ENCODE results near the gene NUP155.
"Not testable (repeated sequence)": the region's sequence is repeated elsewhere in the genome, so short reads cannot be mapped to it uniquely, and the experiment has no call there.

NUP155 gene

GRCh38 chr5:37370864-37371726 is at the start of gene NUP155:
TSS of gene NUP155 (minus strand) at chr5:37371106. CDS start at chr5:37370977, 129 bp downstream.
- peak; percentile 85 to 87 for DNase-seq

GRCh38 chr5:37417347-37417746 is 46.4 kb upstream of the NUP155 start:
- DNase-seq = no peak

DNA sequence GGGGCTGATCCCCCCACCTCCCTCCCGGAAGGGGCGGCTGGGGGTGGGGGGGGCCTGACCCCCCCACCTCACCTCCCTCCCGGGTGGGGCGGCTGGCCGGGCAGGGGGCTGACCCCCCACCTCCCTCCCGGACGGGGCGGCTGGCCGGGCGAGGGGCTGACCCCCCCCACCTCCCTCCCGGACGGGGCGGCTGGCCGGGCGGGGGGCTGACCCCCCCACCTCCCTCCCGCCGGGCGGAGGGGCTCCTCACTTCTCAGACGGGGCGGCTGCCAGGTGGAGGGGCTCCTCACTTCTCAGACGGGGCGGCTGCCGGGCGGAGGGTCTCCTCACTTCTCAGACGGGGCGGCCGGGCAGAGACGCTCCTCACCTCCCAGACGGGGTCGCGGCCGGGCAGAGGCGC is 44.5 kb upstream of the NUP155 start:
- not testable (repeated sequence) for DNase-seq

- DNase-seq = no peak
Measured at GRCh38 chr5:37412515-37412914, 41.6 kb upstream of the NUP155 start.

- DNase-seq = no peak
Measured at GRCh38 chr5:37400501-37400900, 29.6 kb upstream of the NUP155 start.

GRCh38 chr5:37396352-37396751 is 25.4 kb upstream of the NUP155 start:
- no peak for DNase-seq

DNA sequence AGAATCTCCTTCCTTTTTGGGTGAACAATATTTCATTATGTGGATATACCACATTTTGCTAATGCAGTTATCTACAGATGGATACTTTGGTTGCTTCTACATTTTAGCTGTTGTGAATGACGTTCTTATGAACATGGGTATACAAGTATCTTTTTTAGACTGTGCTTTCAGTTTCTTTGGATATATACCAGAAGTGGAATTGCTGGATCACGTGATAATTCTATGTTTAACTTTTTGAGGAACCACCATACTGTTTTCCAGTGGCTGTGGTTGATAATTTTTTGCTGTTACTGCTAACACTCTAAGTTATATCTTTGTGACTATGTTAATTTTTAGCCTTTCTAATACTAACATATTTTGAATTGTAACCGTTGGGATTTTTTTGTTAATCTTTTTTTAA is 20.7 kb upstream of the NUP155 start:
- DNase-seq = no peak

DNA sequence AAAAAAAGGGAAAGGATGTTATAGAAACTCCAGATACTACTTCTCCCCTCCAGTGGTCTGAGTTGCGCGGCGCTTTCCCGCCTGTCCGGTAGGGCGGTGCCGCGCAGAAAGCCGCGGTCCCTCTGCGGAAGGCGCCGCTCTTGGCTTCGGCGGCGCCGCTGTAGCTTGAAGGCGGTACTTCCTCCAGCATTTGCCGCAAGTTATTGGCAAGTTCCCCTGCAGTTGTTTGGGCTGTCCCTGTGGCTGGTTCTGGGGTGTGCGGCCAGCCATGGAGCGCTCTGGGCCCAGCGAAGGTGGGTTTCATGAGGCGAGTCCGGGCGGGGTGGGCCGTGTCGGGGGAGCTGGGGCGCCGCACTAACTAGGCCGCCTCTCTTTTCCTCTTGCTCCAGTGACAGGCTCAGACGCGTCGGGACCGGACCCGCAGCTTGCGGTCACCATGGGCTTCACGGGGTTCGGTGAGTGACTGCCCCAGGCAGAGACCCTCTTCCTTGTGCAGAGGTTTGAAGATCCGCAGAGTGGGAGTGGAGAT is 8.3 kb upstream of the NUP155 start, which contains the start of gene WDR70:
WDR70 (plus strand) TSS at position 219 of the 529 bp plus-strand sequence; CDS start at position 269, 50 bp downstream.
- peak; percentile 73 for DNase-seq

DNA sequence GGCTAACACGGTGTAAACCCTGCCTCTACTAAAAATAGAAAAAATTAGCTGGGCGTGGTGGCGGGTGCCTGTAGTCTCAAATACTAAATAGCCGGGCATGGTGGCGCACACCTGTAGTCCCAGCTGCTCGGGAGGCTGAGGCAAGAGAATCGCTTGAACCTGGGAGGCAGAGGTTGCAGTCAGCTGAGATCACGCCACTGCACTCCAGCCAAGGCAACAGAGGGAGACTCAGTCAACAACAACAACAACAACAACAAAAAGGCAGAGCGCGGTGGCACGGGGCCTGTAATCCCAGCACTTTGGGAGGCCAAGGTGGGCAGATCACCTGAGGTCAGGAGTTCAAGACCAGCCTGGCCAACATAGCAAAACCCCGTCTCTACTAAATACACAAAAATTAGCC is 7.2 kb upstream of the NUP155 start:
- not testable (repeated sequence) for DNase-seq

GRCh38 chr5:37375091-37375490 is 4.2 kb upstream of the NUP155 start:
- DNase-seq = no peak

GRCh38 chr5:37370550-37370863 is 399 bp downstream of the NUP155 start:
- no peak for DNase-seq

GRCh38 chr5:37355161-37355560 is 15.7 kb downstream of the NUP155 start:
- no peak for DNase-seq

- DNase-seq = not testable (repeated sequence)
Measured at GRCh38 chr5:37342741-37343140, 28.2 kb downstream of the NUP155 start.

DNA sequence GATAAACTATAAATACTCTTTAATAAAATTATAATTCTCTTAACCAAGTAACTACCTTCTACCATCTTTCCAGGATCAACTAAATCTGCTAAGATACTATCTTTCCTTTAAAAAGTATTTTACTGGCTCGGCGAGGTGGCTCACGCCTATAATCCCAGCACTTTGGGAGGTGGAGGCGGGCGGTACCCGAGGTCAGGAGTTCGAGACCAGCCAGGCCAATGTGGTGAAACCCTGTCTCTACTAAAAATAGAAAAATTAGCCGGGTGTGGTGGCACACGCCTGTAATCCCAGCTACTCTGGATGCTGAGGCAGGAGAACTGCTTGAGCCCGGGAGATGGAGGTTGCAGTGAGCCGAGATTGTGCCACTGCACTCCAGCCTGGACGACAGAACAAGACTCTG is 36.2 kb downstream of the NUP155 start:
- DNase-seq = not testable (repeated sequence)

DNA sequence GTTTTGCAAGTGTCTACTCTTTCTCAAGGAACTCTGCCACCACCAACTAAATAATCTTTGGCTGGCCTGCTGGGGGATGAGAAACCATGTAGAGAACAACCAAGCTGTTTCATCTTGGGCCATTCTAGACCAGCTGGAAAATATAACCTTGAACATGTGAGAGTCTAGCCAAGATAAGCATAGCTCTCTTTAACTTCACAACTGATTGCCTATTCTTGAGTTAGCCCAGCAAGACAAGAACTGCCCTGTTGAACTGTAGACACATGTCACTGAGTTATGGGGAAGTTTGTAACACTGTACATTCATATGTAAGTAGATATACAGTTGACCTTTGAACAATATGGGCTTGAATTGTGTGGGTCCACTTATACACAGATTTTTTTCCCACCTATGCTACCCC is 44.4 kb downstream of the NUP155 start:
- no peak for DNase-seq

GRCh38 chr5:37323607-37324006 is 47.3 kb downstream of the NUP155 start:
- DNase-seq = no peak

GRCh38 chr5:37319037-37319782 is 51.7 kb downstream of the NUP155 start:
- no peak for DNase-seq

DNA sequence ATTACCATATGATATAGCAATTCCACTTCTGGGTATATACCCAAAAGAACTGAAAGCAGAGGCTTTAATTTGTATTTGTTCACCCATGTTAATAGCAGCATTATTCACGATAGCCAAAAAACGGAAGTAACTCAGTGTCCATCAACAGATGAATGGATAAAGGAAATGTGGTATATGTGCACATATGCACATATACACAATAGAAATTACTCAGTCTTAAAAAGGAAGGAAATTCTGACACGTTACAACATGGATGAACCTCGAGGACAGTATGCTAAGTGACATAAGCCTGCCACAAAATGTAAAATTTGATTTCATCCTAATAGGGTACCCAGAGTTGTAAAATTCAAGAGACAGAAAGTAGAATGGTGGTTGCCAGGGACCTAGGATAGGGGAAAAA is 54.9 kb downstream of the NUP155 start:
- DNase-seq = no peak

DNA sequence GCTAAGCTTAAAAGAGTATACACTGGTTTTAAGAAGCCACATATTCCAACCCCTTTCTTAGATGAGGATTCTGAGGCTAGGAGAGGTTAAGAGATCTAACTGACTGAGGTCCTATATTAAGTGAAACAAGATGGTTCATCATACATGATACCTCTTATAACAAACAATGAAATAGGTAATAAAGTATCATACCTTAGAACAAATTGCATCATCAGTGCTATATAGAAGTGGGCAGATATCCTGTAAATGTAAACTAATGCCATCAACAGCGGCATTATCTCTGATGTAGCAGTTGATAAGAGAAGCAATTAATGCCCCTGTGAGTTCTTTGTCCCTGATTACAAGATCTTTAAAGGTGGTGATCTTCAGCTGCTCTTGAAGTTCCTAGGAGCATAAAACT is 60.5 kb downstream of the NUP155 start:
- DNase-seq = no peak

- DNase-seq = no peak
Measured at GRCh38 chr5:37308793-37309192, 62.1 kb downstream of the NUP155 start.

- DNase-seq = no peak
Measured at GRCh38 chr5:37304888-37305287, 66.0 kb downstream of the NUP155 start.

- not testable (repeated sequence) for DNase-seq
Measured at GRCh38 chr5:37296313-37296712, 74.6 kb downstream of the NUP155 start.

- no peak for DNase-seq
Measured at GRCh38 chr5:37283214-37283820, 87.6 kb downstream of the NUP155 start.
